HG03469 (cell line): ENCODE measurements around the gene PM20D2.

Source experiments
- ATAC-seq: cut with Tn5 transposase; IDR thresholded peaks from one replicate; pipeline ENCODE4 v1.9.1; 2021; ENCODE audit warnings: mild to moderate bottlenecking, moderate library complexity, moderate number of reproducible peaks; ENCODE audit not compliant: unreplicated experiment

The PM20D2 gene

DNA sequence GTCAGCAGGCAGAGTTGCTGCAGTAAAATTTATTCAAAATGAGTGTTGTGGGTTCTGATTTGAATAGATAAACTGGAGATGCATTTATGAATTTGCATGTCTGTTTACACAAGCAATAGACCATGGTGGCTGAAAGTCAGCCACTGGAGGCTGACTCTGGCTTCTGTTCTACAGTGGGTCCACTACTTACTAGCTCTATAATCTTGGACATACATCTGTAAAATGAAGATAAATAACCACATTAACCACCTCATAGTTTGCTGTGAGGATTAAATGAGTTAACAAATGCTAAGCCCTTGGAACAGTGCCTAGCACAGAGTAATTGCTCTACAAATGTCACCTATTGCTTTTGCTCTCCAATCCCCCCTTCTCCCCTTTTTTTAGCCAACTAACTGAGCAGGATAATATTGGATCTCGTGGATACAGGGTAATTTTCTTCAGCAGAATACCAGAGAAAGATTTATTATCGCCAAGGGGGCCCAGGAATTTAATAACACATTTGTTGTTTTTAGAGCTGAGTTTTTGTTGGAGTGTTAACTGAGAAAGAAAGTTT lies 1.4 kb upstream of the PM20D2 start:
- peak; percentile 34 for ATAC-seq

DNA sequence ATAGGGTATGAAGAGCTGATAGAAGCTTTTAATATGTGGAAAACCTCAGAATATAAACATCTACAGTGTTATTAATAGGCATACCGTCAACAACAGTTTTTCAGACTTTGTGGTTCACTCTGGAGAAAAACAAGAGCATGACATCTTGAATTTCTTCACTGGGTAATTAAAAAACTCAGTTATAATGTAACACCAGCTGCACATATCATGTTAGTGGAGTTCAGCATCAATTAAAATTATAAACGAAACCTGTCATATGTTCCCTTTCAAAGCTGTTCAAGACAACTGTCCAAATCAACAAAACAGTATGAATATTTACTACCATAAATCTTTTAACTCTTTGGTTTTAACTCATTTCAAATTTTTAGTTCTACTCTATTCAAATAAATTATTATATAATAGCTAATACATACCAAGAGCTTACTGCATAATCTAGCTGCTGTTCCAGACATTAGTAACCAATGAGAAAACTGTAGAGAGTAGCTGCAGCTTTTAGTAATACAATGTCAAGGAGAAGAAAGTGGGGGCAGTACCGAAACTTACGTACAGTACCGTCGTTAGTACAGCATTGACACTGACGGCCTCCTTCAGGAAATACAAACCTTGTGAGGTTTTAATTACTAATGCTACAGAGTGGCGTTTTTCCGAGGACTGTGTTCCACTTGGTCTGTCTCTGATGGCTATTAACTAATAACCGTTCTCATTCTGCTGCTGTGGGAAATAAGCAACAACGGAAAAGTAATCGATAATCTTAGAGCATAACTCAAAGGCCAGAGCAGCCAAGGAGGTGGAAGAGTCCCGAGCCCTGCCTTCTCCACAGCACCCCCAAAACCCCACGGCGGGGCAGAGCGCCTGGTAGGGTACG lies 532 bp upstream of the PM20D2 start:
- peak; percentile 37 for ATAC-seq

DNA sequence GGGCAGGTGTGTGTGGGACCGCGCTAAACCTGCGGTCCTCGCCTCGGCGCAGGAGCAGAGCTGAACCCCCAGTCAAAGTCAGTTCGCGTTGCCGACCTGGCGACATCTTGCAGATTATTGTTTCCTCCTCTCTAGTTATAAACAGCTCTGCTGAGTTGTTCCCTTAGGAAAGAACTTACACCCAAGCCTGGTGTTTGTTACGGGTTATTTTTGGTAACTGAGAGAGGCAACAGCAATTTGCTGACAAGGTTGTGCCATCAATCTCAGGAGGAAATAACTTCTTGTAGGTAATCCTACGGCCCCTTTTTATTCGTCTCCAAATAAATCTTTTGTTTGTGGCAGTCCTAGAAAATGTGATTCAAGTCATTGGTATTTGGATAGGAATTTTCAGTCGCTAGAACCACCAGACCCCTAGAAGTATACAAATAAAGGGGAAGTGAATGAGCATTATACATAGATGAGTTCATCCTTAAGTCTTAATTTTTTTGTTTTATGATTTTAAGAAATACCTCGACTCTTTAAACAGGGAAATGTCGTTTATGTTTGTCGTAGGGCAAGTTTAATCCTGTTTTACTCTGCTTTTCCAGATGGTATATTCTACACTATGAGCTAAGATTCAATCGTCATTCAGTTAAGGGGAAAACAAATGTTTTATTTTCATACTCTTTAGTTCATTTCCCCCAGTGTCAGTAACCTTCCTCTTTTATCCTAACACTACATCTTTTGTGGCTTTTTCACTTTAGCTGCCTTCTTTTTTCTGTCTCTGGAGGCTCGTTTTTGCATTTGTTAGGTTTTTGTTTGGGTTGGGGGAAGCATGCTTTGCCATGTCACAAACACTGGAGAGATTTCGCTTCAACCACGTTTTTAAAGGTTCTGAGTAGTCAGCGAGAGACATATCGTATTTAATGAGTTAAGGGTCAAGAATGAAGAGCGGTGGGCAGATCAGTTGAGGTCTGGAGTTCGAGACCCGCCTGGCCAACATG lies 1.2 kb downstream of the PM20D2 start:
- ATAC-seq = no peak

DNA sequence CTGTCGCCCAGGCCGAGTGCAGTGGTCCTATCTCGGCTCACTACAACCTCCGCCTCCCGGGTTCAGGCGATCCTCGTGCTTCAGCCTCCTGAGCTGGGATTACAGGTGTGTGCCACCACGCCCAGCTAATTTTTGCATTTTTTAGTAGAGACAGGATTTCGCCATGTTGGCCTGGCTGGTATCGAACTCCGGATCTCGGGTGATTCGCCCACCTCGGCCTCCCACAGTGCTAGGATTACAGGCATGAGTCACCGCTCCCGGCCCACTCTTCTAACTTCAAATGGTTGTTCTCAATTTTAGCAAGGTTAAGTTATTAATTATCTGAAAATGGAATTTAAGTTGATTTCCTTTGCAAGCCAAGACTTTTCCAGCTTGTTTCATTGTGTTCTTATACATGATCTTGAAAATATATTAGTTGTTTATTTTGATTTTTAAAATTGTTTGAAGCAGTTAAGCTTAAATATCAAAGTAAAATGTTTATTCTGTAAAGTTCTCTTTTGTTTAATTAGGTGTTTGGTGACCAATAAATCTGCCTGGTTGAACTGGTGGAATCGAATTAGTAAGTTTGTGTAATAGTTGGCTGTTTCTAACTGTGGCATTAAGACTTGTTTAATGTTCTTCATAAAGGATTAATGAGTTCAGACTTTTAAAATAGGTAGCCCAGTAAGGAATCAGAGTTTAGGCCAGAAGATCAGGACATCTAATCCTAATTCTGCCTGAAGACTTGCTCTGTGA lies 2.3 kb downstream of the PM20D2 start:
- ATAC-seq = no peak

DNA sequence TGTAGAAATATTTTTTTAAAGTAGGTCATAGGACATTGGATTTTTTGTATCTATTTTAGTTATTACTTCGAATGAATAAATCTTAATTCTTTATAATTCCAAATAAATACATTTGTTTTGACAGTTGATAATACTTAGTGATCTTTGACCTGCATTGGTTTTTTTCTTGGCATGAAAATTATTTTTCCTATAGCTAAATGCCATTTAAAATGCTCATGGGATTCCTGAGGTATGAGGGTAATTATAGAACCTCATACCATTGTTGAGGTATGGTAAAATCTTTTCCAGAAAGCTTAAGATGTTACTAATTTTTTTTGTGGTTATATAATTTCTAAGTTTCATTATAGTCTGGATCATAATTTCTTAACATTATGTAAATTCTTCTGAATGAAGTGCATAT lies 8.3 kb downstream of the PM20D2 start:
- no peak for ATAC-seq

DNA sequence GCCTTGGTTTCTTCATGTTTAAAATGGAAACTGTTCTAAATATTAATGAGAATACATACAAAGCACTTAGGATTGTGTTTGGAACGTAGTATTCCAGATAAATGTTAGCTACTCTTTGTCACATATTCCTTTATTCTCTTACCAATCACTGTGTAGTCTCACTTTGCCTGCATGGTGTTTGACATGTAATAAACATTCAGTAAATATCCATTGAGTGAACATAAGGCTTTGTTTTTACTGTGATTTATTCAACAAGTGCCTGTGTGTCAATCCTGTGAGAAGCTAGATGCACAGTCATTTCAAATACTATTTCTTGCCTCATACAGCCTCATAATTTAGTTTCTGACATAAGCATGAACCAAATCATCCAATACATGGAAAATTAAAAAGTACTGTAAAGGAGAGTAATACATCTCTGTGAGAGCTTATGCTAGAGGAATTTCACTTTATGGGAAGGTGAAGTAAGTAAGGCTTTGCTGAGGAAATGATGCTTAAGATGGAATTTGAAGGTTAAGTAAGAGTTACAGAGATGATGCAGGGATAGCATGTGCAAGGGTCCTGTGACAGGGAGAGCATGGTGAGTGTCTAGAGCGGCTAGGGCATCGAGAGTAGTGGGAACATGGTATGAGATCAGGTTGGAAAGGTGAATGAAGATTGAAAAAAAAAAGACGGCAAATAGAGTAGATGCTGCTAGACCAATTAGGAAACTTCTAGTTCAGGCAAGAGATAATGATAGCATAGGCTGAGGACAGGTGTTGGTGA lies 14.7 kb downstream of the PM20D2 start:
- ATAC-seq = no peak

DNA sequence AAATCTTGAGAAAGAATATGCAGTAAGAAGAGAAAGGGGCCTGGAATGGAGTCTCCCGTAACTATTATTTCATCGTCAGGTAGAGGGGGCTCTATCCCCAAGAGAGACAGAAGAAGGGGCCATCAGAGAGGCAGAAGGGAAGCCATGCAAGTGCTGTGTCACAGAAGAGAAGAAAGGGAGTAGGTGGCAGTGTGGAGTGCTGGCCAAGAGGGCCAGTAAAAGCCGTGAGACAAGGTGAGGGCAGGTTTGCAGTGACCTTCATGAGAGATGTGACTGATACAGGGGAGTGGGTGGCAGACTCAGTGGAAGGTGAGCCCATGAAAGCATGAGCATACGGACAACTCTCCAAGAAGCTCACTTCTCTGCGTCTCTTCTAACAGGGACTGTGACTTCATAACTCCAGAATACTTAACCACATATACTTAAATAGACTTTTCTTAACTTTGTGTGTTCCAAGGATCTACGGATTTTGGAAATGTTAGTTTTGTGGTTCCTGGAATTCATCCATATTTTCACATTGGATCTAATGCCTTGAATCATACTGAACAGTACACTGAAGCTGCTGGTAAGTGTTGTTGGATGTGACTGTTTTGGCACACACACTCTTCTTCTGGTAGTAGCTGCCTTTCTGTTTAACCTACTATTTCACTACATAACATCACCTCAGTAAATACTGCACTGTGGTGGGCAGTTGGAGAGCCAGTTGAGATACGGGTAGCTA lies 15.6 kb downstream of the PM20D2 start:
- ATAC-seq = no peak

DNA sequence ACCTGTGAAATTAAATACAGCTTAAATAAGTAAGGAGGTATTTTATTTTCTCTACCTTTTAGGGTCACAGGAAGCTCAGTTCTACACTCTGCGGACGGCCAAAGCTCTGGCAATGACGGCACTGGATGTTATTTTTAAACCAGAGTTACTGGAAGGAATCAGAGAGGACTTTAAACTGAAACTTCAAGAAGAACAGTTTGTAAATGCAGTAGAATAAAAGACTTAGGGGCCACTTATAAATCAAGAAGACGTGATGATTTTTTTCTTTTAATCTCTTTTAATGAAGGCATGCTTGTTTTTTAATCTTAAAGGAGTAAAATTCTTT lies 16.2 kb downstream of the PM20D2 start:
- no peak for ATAC-seq

DNA sequence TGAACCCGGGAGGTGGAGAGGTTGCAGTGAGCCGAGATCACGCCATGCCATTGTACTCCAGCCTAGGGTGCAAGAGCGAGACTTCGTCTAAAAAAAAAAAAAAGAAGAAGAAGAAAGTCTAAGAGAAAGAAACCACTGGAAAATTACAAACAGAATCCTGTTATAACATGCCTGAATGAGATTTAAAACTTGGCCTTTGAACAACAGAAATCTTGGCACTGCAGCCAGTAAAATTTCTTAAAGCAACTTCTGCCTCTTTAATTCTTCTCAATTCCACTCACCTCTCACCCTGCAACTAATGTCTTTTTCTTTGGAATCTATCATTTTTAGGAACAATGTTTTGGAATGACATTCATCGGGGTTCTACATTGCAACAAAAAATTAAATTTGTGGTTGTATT lies 26.3 kb downstream of the PM20D2 start:
- ATAC-seq = no peak

DNA sequence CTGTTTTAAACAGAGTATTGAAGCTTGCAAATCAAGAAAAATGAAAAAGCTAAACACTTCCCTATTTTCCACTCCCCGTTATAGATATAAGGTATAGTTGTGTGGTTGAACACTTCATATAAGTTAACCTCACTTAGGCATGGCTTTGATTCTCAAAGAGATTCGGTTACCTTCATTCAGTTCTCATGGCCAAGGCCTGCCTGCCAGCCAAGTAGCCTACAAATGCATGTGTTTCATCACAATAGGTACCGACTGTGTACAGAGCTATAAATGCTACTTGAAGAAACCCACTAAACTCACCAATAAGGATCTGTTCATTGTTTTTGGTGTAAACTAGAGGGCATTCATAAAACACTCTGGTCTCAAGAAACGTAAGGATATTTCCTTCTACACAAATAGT lies 27.8 kb downstream of the PM20D2 start:
- no peak for ATAC-seq

DNA sequence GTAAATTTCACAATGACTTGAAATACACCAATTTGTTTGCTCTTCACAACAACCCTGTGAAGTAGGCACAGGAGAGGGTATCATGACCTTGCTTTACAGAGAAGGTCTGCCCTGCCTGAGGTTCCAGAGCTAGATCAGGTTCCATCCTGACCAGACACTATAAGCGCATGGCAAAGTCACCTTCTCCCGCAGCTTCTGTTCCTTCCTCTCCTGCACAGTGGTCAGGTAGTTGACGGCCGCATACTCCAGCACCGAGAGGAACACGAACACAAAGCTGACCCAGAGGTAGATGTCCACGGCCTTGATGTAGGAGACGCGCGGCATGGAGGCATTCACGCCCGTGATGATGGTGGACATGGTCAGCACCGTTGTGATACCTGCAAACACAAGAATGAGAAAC lies 34.3 kb downstream of the PM20D2 start:
- no peak for ATAC-seq

DNA sequence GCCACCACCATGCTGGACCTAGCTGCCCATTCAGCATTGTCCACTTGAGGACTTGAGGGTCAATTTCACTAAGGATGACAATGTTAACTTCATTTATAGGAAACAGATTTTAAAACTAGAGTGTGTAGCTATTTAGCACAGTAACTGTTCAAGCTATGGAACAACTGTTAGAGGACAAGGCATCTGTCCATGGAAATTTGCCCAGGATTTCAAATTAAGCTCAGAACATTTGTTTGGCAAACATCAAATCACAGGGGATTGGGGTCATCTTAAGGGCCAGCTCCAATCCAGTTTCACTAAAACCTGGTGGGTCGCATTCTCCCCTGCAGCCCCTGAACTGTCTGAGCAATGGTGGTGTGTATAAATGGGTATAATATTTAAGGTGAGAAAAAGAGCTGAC lies 35.1 kb downstream of the PM20D2 start:
- ATAC-seq = no peak

DNA sequence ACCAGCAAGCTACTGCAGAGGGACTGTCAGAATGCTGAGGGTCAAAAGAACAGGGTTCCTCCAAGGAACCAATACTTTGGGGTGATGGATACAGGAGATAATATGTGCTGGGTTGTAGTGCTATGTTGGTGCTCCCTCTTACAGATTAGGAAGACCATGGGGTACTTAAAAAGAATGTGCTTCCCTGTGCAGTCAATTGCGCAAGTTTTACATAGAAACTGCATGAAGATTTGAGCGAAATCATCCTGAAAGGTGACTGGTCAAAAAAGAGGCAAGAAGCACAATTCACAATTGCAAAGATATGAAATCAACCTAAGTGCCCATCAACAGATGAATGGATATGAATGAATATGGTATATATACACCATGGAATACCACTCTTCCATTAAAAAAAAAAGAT lies 37.4 kb downstream of the PM20D2 start:
- ATAC-seq = no peak

DNA sequence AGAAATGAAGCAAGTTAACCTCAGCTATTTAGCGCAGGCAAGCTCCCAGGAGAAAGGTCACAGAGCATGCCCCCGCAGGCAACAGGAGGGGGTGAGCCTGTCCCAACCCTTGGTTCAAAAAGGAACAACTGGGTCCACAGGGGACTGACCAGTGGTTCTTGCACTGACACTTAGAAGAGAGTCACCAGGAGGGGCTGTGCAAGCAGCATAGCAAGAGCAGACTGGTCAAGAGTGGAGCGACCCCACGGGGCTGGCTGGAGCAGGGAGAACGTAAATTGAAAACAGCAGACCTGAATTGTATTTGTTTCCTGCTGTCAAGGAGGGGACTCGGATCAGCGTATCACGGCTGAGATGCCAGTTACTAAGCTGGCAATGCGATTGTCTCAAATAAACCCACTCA lies 38.5 kb downstream of the PM20D2 start:
- no peak for ATAC-seq

DNA sequence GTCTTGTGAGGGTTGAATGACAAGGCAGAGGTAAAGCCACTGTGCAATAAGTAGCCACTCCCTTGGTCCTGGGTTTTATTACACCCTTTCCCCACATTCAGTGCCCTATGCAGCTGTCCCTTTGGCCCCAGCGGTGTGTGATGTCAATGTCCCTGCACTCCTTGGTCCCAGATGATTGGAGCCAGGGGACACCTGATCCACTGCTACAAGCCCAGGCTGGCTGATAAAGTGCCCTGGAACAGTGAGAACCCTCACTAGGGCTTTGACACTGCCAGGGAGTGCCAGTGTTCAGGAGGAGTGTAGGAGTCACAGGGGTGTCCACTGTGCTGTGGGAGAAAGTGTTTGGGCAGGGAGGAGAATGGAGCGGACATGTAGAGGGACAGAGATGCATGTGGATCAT lies 40.9 kb downstream of the PM20D2 start:
- no peak for ATAC-seq

DNA sequence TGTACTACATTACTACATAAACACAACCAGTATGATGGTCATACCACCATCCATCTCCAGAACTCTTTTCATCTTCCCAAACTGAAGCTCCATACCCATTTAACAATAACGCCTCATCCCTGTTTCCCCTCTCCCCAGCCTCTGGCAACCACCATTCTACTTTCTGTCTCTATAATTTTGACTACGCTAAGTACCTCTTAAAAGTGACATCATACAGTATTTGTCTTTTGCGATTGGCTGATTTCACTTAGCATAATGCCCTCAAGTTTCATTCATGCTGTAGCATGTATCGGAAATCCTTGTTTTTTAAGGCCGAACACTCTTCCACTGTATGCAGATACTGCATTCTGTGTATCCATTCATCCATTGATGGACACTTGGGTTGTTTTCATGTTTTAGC lies 41.6 kb downstream of the PM20D2 start:
- no peak for ATAC-seq

DNA sequence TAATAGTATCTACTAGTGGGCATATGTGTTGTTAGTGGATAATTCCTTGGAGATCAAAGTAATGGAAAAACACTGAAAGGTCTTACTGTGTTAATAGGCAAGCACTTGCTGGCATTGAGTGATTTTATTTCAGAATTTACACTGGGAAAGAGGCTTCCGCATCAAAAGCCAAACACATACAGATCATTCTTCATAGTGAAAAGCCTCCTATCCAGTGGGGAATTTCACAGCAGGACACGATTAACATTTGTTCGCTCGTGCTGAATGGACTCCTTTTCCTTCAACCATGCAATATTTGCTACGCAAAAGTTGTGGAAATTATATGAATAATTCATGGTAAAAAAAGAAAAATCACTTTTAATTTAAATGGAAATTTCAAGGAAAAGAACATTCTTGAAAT lies 44.9 kb downstream of the PM20D2 start:
- no peak for ATAC-seq

DNA sequence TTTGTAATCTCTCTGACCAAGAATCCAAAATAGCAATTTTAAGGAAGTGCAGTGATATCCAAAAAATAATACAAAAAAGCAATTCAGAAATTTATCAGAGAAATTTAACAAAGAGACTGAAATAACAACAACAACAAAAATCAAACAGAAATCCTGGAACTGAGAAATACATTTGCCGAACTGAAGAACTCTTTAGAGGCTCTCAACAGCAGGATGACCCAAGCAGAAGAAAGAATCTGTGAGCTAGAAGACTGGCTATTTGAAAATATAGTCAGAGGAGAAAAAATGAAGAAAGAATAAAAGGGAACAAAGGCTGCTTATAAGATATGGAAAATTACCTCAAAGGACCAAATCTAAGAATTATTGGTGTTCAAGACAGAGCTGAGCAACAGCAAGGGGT lies 48.7 kb downstream of the PM20D2 start:
- ATAC-seq = no peak

DNA sequence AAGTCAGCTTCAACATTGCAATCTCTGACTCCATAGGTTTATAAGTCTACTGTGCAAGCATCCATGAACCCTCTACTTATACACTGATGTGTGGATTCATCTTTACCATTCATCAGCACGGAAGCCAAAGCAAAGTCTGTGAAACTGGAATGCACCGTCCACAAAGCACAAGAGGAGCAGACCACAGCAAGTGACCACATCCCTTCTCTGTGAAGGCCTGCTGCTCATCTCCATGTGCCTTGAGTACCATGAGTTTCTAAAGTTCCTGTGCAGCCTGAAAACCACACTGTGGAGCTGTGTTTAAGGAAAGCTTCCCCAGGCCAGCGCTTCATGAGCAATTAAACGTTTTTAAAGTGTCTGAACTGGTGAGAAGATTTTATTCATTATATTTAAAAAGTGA lies 51.3 kb downstream of the PM20D2 start:
- no peak for ATAC-seq

DNA sequence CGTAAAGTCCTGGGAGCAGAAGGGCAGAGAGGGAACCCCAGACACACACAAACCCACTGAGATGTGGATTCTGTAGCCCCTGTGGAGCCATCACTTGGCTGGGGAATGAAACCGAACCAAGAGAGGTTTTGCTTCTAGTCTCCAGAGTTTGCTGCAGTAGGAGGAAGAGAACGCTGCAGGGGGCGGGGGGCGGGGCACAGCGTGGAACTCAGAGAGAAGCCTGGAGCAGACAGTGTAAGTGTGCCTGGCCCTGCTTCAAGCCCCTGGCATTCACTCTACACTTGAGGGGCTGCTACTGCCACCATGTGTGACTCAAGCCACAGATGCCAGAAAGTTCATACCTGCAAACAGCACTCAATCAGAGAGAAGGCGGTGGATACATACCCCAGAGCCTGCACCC lies 52.4 kb downstream of the PM20D2 start:
- ATAC-seq = no peak
